ENCODE results near the gene CCDC146.

CCDC146 gene

DNA sequence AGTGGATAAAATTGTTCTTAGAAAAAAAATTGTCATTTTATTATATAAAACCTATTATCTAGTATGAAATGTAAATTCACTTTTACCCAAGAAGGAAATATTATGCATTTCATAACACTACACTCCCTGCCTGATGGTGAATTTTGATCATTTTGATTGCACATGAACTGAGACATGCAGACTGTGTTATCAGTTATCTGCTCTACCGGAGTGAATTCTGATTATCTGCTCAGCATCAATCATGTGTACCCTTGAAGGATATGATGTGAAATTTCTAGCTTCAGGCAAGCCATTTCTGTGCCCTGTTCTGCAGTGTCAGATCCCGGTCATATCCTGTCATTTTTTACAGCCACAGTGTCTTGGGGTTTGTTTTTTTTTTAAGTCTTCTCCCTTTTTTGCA, 162.2 kb downstream of the CCDC146 start:
- in situ Hi-C loops (cut with MboI; ENCODE audit: low sequenced_read_pairs, unreplicated experiment), result no loop called here
- DNase-seq (ENCODE audit: low spot score), result no peak
- TF ChIP-seq, protein P1, sequence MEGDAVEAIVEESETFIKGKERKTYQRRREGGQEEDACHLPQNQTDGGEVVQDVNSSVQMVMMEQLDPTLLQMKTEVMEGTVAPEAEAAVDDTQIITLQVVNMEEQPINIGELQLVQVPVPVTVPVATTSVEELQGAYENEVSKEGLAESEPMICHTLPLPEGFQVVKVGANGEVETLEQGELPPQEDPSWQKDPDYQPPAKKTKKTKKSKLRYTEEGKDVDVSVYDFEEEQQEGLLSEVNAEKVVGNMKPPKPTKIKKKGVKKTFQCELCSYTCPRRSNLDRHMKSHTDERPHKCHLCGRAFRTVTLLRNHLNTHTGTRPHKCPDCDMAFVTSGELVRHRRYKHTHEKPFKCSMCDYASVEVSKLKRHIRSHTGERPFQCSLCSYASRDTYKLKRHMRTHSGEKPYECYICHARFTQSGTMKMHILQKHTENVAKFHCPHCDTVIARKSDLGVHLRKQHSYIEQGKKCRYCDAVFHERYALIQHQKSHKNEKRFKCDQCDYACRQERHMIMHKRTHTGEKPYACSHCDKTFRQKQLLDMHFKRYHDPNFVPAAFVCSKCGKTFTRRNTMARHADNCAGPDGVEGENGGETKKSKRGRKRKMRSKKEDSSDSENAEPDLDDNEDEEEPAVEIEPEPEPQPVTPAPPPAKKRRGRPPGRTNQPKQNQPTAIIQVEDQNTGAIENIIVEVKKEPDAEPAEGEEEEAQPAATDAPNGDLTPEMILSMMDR (IDR thresholded peaks at IDR 0.05; ENCODE audit: borderline replicate concordance, control extremely low read depth, extremely low read depth, insufficient read depth, missing control alignments), result no peak

DNA sequence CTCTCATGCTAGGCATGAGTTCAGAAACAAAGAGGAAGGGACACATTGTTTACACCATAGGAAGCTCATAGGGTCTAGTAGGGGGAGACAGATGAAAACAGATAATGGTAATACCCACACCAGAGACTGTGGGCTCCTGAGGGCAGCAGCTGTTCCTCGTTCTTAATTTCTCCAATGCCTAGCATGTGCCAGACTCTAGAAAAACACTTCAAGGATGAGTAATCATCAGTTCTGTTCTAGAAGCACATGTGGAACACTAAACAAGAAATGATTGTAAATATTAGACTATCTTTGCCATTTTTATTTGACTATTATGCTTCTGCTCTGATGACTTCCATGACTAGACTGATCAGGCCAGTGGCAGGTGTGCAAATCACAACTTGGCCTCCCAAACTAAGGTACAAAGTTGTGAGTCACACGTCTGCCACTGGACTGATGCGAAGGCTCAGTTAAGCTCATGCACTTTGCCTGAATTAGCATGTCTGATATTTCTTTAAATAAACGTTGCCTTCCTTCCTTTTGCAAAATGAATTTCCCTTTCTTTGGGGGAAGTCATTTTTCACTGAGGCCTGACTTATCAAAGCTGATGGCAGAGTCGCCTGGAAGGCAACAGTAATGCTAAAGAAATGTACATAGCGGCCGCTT, 166.4 kb downstream of the CCDC146 start:
- in situ Hi-C loops (cut with MboI; ENCODE audit: low sequenced_read_pairs, unreplicated experiment), result no loop called here
- DNase-seq (ENCODE audit: low spot score), result no peak
- TF ChIP-seq, protein P1 (IDR thresholded peaks at IDR 0.05; ENCODE audit: borderline replicate concordance, control extremely low read depth, extremely low read depth, insufficient read depth, missing control alignments), result no peak

DNA sequence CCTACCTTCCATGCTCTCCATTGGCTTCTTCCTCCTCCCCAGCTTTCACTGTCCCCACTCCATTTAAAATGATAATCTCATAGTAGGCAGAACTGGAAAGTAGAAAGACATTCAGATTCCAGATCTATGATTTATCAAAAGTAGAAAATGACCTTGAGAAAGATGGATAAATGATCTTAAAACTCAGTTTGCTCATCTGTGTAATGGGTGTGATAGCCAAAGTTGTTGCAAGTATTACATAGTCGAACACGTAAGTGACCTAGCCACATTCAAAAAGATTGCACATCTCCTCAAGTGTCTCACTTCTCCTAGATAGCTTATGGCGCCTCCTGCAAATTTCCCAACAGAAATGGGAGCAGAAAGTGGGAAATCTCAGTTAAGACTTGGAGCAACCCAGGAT, 167.0 kb downstream of the CCDC146 start:
- DNase-seq (ENCODE audit: low spot score), result no peak
- in situ Hi-C loops (cut with MboI; ENCODE audit: low sequenced_read_pairs, unreplicated experiment), result no loop called here
- TF ChIP-seq, protein P1 (IDR thresholded peaks at IDR 0.05; ENCODE audit: borderline replicate concordance, control extremely low read depth, extremely low read depth, insufficient read depth, missing control alignments), result no peak

DNA sequence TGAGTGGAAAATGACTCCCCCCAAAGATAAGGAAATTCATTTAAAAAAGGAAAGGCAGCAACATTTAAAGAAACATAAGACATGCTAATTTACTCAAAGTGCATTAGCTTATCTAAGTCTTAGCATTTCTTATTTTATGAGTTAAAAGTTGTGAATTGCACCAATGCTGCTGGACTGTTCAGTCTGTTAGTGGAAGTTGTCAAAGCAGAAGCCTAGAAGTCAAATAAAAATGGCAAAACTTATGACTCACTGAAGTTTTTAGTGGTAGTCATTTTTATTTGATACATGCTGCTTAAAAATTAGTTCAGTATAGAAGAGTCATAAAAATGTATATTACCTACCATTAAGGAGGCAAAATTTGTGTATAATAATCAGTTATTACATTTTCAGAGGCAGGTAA, 168.0 kb downstream of the CCDC146 start:
- no peak for DNase-seq (ENCODE audit: low spot score)
- TF ChIP-seq, protein P1 (IDR thresholded peaks at IDR 0.05; ENCODE audit: borderline replicate concordance, control extremely low read depth, extremely low read depth, insufficient read depth, missing control alignments), result no peak
- in situ Hi-C loops (cut with MboI; ENCODE audit: low sequenced_read_pairs, unreplicated experiment), result no loop called here

DNA sequence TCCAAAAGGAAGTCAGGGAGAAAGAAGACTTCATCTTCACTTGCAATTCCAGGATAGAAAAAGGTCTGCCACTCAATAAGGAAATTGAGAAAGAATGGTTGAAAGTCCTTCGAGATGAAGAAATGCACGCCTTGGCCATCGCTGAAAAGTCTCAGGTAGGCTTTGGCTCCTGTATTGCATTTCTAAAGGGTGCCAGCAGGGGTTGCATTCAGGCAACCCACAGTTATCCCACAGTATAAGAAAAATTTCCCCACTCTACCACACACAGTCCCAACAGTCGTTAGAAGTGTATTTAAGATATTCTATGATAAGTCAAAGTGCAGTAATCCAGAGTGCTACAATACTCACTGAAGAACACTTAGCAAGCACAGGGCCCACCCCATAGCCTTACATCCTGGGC, 170.6 kb downstream of the CCDC146 start:
- TF ChIP-seq, protein P1 (IDR thresholded peaks at IDR 0.05; ENCODE audit: borderline replicate concordance, control extremely low read depth, extremely low read depth, insufficient read depth, missing control alignments), result no peak
- in situ Hi-C loops (cut with MboI; ENCODE audit: low sequenced_read_pairs, unreplicated experiment), result no loop called here
- DNase-seq (ENCODE audit: low spot score), result no peak

DNA sequence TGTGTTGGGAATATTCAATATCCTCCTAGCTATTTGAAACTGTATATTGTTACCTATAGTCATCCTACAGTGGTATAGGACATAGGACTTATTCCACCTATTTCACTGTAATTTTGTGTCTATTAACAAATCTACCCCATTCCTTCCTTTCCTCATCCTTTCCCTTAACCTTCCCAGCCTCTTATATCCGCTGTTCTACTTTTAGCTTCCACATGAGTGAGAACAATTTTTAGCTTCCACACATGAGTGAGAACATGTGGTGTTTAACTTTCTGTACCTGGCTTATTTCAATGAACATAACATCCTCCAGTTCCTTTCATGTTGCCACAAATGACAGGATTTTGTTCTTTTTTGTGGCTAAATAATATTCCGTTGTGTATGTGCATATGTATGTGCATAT, 173.1 kb downstream of the CCDC146 start:
- DNase-seq (ENCODE audit: low spot score), result no peak
- TF ChIP-seq, protein P1 (IDR thresholded peaks at IDR 0.05; ENCODE audit: borderline replicate concordance, control extremely low read depth, extremely low read depth, insufficient read depth, missing control alignments), result no peak
- in situ Hi-C loops (cut with MboI; ENCODE audit: low sequenced_read_pairs, unreplicated experiment), result no loop called here

Measured in GM13976 (cell line).